Stomach (tissue), 9 donors: ENCODE results near the gene NECTIN1. TPM values are rescaled to one million over a fixed set of nuclear protein-coding genes. Genes with fewer than 3 reads are reported as not detected.

ENCODE experiments used
- DNase-seq, 2 donors: peaks; one replicate each; pipeline versions ENCODE4 v3.0.0 to v3.0.0-alpha.2; 2013 to 2019
- H3K27ac ChIP-seq, 5 donors: fragments of 200-600 bp in 4 of 5; sonication (generic) in 4 of 5; one replicate each; pipeline ENCODE4 v1.5.1; 2013 to 2019; ENCODE audit warnings: mild to moderate bottlenecking in 1 of 5, moderate library complexity in 1 of 5
- H3K27me3 ChIP-seq, 3 donors: fragments of 200-600 bp; sonication (generic); one replicate each; pipeline ENCODE4 v1.5.1; 2017 to 2019; ENCODE audit warnings: mixed run types in 1 of 3
- H3K36me3 ChIP-seq, 4 donors: fragments of 200-600 bp; sonication (generic); 1 replicate in 3 of 4; 2 replicates in 1 of 4; pipeline ENCODE4 v1.5.1; 2016 to 2019
- H3K4me1 ChIP-seq, 4 donors: fragments of 200-600 bp; sonication (generic); one replicate each; pipeline ENCODE4 v1.5.1; 2016 to 2019
- H3K4me3 ChIP-seq, 4 donors: fragments of 200-600 bp; sonication (generic) in 3 of 4; one replicate each; pipeline ENCODE4 v1.5.1; 2016 to 2019; ENCODE audit warnings: mild to moderate bottlenecking in 1 of 4
- H3K9me3 ChIP-seq, 4 donors: fragments of 200-600 bp; sonication (generic); one replicate each; pipeline ENCODE4 v1.5.1; 2016 to 2019
- EP300 ChIP-seq: sonication (generic); formaldehyde crosslinking; IDR thresholded peaks from one replicate; pipeline ENCODE4 v1.6.1; 2017; ENCODE audit warnings: antibody characterized with exemption
- POLR2A ChIP-seq, 4 donors: fragments of 450-650 bp; IDR thresholded peaks; one replicate each; pipeline ENCODE4 v1.6.1; 2016; ENCODE audit warnings: antibody characterized with exemption in 4 of 4, control low read depth in 2 of 4, mild to moderate bottlenecking in 1 of 4, moderate library complexity in 1 of 4
- POLR2AphosphoS5 ChIP-seq, 3 donors: sonication (generic); formaldehyde crosslinking; IDR thresholded peaks; one replicate each; pipeline ENCODE4 v1.6.1; 2016; ENCODE audit warnings: antibody characterized with exemption in 3 of 3
- WGBS, 5 donors: extraction: QIAGEN DNeasy Blood & Tissue Kit in 3 of 5; methylation state at CpG; one replicate each; pipeline versions ENCODE4 v1.1.5 to v1.1.7; 2013 to 2018; 5-methylcytosine and 5-hydroxymethylcytosine counted together
- intact Hi-C: fragments of 100-400 bp; cut with DNase I; formaldehyde crosslinking; loops from one replicate; pipeline ENCODE4 v1.15.1; 2023; ENCODE audit warnings: low total_unique reads
- polyA plus RNA-seq, 3 donors: library from polyadenylated mRNA; stranded (reverse); fragments of 200-250 nt; gene quantifications; one replicate each; pipeline ENCODE4 v1.2.3, GENCODE V29; 2013
- total RNA-seq, 5 donors: library from RNA; depleted of rRNA; stranded (reverse); fragments of >200 nt; gene quantifications; one replicate each; pipeline versions ENCODE4 v1.1.0 to v1.2.3, GENCODE V29; 2014 to 2016
- TF ChIP-seq, protein P1 (sequence below), 7 experiments: fragments of 450-650 bp in 4 of 7; fragments of 200-600 bp in 3 of 7; sonication (generic) in 3 of 7; IDR thresholded peaks; one replicate each; pipeline ENCODE4 v1.5.1; 2016 to 2019; ENCODE audit warnings: antibody characterized with exemption in 7 of 7, control low read depth in 2 of 7, mild to moderate bottlenecking in 1 of 7
- donor health status: healthy with polysubstance abuse.
- donor health status: Bipolar disorder and iron deficiency.
- donor health status: healthy.

The NECTIN1 gene
- total and polyA plus RNA-seq, 8 donors, result 1.2 to 92.1 (median 6.0) TPM

- peaks cover 10 to 40% (median 27%) of the 10 kb centered on the region in 4 donors for H3K4me1 ChIP-seq
- H3K4me3 ChIP-seq, result no peak overlapping the region
- WGBS, 5 donors, result 61 to 77% (median 65%) methylated on average over 14 to 15 of the region's 15 CpGs
- H3K9me3 ChIP-seq, result no peaks in the 10 kb centered on the region
- TF ChIP-seq POLR2AphosphoS5 (IDR thresholded peaks at IDR 0.05), result no peak
- TF ChIP-seq EP300, result no peak
- TF ChIP-seq, protein P1, sequence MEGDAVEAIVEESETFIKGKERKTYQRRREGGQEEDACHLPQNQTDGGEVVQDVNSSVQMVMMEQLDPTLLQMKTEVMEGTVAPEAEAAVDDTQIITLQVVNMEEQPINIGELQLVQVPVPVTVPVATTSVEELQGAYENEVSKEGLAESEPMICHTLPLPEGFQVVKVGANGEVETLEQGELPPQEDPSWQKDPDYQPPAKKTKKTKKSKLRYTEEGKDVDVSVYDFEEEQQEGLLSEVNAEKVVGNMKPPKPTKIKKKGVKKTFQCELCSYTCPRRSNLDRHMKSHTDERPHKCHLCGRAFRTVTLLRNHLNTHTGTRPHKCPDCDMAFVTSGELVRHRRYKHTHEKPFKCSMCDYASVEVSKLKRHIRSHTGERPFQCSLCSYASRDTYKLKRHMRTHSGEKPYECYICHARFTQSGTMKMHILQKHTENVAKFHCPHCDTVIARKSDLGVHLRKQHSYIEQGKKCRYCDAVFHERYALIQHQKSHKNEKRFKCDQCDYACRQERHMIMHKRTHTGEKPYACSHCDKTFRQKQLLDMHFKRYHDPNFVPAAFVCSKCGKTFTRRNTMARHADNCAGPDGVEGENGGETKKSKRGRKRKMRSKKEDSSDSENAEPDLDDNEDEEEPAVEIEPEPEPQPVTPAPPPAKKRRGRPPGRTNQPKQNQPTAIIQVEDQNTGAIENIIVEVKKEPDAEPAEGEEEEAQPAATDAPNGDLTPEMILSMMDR (IDR thresholded peaks at IDR 0.05), result no peak
- H3K36me3 ChIP-seq, result no peaks in the 10 kb centered on the region
- no peaks in the 10 kb centered on the region for H3K27me3 ChIP-seq
- intact Hi-C loops, result no loop called here
- H3K27ac ChIP-seq, result peak overlapping the region in 1 of 5 donors; percentile 26
- DNase-seq, result peak in 1 of 2 donors; percentile 81
Observed at GRCh38 chr11:119684361-119685110, 44.5 kb downstream of the NECTIN1 start.

DNA sequence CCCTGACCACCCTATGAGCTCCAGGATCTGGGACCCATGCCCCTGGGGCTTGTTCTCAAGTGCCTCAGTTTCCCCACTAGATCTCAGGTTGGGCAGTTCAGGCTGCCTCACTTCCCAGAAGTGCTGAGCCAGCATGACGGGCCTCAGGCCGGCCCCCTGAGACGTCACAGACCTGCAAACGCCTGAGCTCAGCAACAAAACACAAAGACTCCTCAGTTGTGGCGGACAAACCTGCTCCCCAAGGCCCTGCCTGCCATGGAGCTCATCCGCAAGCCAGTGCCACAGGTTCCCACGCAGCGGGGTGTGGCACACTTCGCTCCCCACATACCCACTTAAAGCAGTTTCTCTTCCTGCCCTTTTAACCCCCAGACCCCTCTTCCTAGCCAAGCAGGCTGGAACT lies 45.2 kb downstream of the NECTIN1 start:
- H3K4me1 ChIP-seq, result peaks cover 10 to 40% (median 27%) of the 10 kb centered on the region in 4 donors
- WGBS, 5 donors, result 23 to 67% (median 35%) methylated on average over 7 to 9 of the region's 9 CpGs
- no peak overlapping the region for H3K4me3 ChIP-seq
- H3K27ac ChIP-seq, result peak overlapping the region in 1 of 5 donors; percentile 26
- H3K27me3 ChIP-seq, result no peaks in the 10 kb centered on the region
- peak; percentile 41 to 93 for DNase-seq
- no peaks in the 10 kb centered on the region for H3K36me3 ChIP-seq
- no peaks in the 10 kb centered on the region for H3K9me3 ChIP-seq
- TF ChIP-seq EP300 (no peak), POLR2AphosphoS5 (IDR thresholded peaks at IDR 0.05) (no peak), POLR2A (IDR thresholded peaks at IDR 0.05) (no peak)
- TF ChIP-seq, protein P1 (IDR thresholded peaks at IDR 0.05), result no peak
- intact Hi-C loops, result no loop called here

DNA sequence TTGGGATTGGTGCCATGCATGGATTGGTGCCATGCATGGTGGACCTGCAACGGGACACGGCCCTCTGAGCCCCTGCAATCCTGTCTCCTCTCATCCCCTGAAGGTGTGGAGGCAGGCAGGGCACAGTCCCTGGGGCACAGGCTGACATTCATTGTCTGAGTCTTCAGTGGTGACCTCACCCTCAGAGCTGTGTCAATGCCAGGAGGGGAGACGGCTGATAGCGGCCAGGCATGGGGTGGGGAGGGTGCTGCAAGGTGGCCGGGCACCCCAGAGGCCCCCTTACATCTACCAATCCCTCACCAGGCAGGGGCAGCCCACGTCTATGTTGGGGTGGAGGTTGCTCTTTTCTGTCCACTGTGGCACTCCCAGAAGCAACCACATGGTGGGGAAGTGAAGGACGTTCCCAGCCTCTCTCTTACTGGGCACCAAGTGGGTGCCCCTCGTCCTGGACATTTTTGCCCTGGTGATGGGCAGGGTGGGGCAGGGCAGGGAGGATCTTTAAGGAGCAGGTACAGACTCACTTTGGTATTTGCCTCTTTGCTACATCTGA lies 47.6 kb downstream of the NECTIN1 start:
- Histone ChIP-seq H3K4me3 (no peak overlapping the region), H3K27me3 (no peaks in the 10 kb centered on the region), H3K4me1 (peaks cover 10 to 40% (median 27%) of the 10 kb centered on the region in 4 donors), H3K9me3 (no peaks in the 10 kb centered on the region), H3K36me3 (peaks cover 8 to 21% (median 16%) of the 10 kb centered on the region in 4 donors), H3K27ac (peak overlapping the region in 2 of 5 donors; percentile 11 to 21)
- DNase-seq, result peak in 1 of 2 donors; percentile 51
- 25 to 41% (median 28%) methylated on average over 6 to 8 of the region's 8 CpGs for WGBS, 5 donors
- TF ChIP-seq, protein P1 (IDR thresholded peaks at IDR 0.05), result peak in 1 of 7 experiments; percentile 5
- TF ChIP-seq POLR2AphosphoS5 (IDR thresholded peaks at IDR 0.05), result no peak
- intact Hi-C loops, result no loop called here

GRCh38 chr11:119680541-119681360 lies 48.2 kb downstream of the NECTIN1 start:
- no peak overlapping the region for H3K4me3 ChIP-seq
- TF ChIP-seq POLR2A (IDR thresholded peaks at IDR 0.05), result no peak
- TF ChIP-seq EP300, result no peak
- no peak for TF ChIP-seq POLR2AphosphoS5 (IDR thresholded peaks at IDR 0.05)
- TF ChIP-seq, protein P1 (IDR thresholded peaks at IDR 0.05), result no peak
- intact Hi-C loops, result no loop called here
- H3K9me3 ChIP-seq, result no peaks in the 10 kb centered on the region
- H3K27ac ChIP-seq, result peak overlapping the region in 2 of 5 donors; percentile 11 to 21
- no peaks in the 10 kb centered on the region for H3K27me3 ChIP-seq
- peaks cover 8 to 26% (median 20%) of the 10 kb centered on the region in 4 donors for H3K36me3 ChIP-seq
- peak; percentile 66 to 78 for DNase-seq
- 35 to 54% (median 46%) methylated on average over 7 to 11 of the region's 11 CpGs for WGBS, 5 donors
- H3K4me1 ChIP-seq, result peaks cover 10 to 40% (median 27%) of the 10 kb centered on the region in 4 donors
